NCI-H1436 (cell line): Measurements from ENCODE around the gene FXR2.

Experiments
- DNase-seq: peaks from one replicate; lab custom pipeline; 2025; lab: John Stamatoyannopoulos, UW

Gene FXR2

DNA sequence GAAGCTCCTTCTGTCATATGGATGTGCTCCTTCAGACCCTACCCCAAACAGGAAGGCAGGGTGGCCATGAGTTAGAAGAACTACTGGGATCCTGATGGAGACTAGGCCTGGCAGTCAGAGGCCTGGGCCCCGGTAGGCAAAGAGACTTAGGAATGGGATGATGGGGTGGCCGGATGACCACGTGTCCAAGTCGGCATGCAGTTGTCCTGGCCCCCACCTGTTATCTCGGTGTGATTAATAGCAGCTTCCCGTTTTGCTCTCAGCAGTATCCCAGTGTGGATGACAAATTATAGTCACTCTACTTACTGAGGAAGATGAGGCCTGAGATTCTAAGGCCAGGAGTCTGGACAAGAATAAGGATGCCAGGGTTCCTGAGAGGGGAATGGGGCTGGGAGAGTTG, 64.4 kb downstream of the FXR2 start:
- no peak for DNase-seq

DNA sequence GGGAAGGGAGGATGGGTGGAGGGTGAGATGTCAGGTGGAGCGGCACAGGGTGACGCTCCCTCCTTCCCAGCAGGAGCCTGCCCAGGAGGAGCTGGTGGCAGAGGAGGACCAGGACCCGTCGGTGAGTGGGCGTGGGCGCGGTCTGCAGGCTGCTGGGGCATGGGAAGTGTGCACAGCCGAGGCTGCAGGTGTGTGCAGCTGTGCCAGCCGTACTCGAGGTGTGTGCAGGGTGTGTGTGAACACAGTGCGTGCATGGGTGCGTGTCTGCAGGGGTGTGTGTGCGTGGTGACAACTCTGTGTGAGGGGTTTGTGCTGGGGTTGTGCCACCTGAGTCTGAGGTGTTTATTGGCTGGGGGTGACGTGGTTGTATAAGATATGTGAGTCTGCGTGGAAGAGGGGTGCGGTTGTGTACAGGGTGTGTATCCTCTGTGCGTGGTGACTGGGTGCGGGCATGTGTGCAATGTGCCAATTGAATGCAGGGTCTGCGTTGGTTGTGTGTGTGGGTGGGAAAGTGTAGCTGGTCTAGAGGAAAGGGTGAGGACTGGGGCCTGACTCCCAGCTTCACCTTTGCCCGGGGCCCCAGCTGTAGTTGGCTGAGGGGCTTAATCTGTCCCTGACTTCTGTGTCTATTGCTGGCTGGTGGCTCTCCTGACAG, 65.2 kb downstream of the FXR2 start:
- no peak for DNase-seq

DNA sequence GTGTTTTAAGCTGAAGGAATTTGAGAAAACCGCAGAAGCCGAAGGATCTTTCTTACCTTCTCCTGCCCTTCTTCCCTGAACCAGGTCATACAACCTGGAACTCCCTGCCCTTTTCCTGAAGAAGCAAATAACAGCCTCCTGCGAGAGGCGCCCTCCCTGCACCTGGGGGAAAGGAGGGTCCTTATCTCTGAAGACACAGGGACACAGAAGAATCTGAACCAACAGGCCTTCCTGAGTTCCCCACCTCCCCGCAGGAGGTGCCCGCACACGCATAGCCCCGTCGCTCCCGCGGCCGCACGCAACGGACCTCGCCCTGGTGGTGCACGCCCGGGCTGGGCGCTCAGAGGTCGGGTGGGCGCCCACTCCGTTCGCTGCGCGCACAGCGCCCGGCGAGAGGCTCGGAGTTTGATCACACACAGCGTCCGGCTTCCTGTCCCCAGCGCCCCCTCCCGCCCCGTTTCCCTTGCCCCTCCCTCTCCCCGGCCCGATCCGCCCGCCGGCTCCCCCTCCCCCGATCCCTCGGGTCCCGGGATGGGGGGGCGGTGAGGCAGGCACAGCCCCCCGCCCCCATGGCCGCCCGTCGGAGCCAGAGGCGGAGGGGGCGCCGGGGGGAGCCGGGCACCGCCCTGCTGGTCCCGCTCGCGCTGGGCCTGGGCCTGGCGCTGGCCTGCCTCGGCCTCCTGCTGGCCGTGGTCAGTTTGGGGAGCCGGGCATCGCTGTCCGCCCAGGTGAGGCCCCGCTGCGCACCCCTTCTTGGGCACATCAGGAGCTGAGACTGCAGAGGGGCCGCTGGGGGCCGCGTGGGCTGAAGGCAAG, 65.9 kb downstream of the FXR2 start, which contains the start of gene TNFSF12:
Gene TNFSF12, plus strand, starts transcription at position 474 of the 816 bp plus-strand sequence. Its CDS starts 96 bp downstream, at position 570.
- DNase-seq, result no peak

- no peak for DNase-seq
Measured at GRCh38 chr17:7544911-7545310, 69.8 kb downstream of the FXR2 start.
